HepG2 (cell line): ENCODE results near the gene SGF29. TPM values are rescaled to one million over a fixed set of nuclear protein-coding genes. Genes with fewer than 3 reads are reported as not detected.
A peak's percentile ranks its signal among the peaks of the same experiment; 100 is the strongest.

Experiments
- ATAC-seq: fragments of 200-7000 bp; cut with Tn5 transposase; 3 replicates; pipeline ENCODE4 v1.9.1; 2020; ENCODE audit warnings: mild to moderate bottlenecking, moderate library complexity
- BruUV-seq: library from RNA; stranded (reverse); fragments of 400-500 nt; replicated peaks from 2 replicates; lab custom pipeline; 2021; lab: Mats Ljungman, UMichigan
- CTCF ChIA-PET: fragments of 300-600 bp; formaldehyde crosslinking; extraction: SDS; loops from one replicate; lab custom pipeline; 2021; ENCODE audit warnings: low total read pairs, inconsistent platforms, low intra/inter-chr PET ratio; lab: Yijun Ruan, JAX
- POLR2A ChIA-PET: fragments of 350-600 bp; sonication (Branson Sonifier 250); formaldehyde crosslinking; loops from one replicate; lab custom pipeline; 2020; ENCODE audit warnings: antibody characterized with exemption, inconsistent platforms; lab: Yijun Ruan, JAX
- DNase-seq: peaks from one replicate; pipeline ENCODE4 v3.0.0-alpha.2; 2015; ENCODE audit warnings: low spot score
- FAIRE-seq: peaks from 3 replicates; lab custom pipeline; 2011; peaks lifted over from hg19 to GRCh38; lab: Jason Lieb, UNC
- H2AFZ ChIP-seq: one replicate; pipeline ENCODE4 v1.6.1; 2011; ENCODE audit warnings: low read length, inconsistent platforms
- H3K27ac ChIP-seq: fragments of 300-600 bp; 3 replicates; pipeline ENCODE4 v1.8.0; 2011; ENCODE audit warnings: mixed run types, mild to moderate bottlenecking, mixed read lengths, low read length, inconsistent platforms; ENCODE audit not compliant: insufficient read depth; ENCODE audit errors: extremely low read length
- H3K27me3 ChIP-seq, 2 experiments: fragments of 200-600 bp in 1 of 2; 2 replicates in 1 of 2; 3 replicates in 1 of 2; pipeline versions ENCODE4 v1.6.0 to v1.8.0; 2011; ENCODE audit warnings: low read length in 2 of 2, mild to moderate bottlenecking in 2 of 2, moderate library complexity in 2 of 2, inconsistent platforms in 1 of 2; ENCODE audit not compliant: insufficient read depth in 2 of 2, control insufficient read depth in 1 of 2
- H3K36me3 ChIP-seq, 2 experiments: fragments of 200-600 bp in 1 of 2; replicated peaks in 1 of 2; 2 replicates in 1 of 2; 3 replicates in 1 of 2; pipeline versions ENCODE4 v1.5.1 to v1.8.0; 2011; ENCODE audit warnings: low read length in 2 of 2, inconsistent platforms in 1 of 2; ENCODE audit not compliant: insufficient read depth in 2 of 2, control insufficient read depth in 1 of 2
- H3K4me1 ChIP-seq: 2 replicates; pipeline ENCODE4 v1.5.1; 2012; ENCODE audit warnings: low read length, inconsistent platforms; ENCODE audit not compliant: insufficient read depth
- H3K4me2 ChIP-seq: 2 replicates; pipeline ENCODE4 v1.6.0; 2011; ENCODE audit warnings: low read depth, low read length, inconsistent platforms
- H3K4me3 ChIP-seq, 3 experiments: fragments of 200-600 bp in 1 of 3; sonication (generic), shearing (Covaris generic) in 1 of 3; replicated peaks in 1 of 3; 2 replicates each; pipeline ENCODE4 v1.5.1; 2011 to 2016; ENCODE audit warnings: low read length in 3 of 3, inconsistent platforms in 2 of 3, low read depth in 2 of 3, mild to moderate bottlenecking in 2 of 3, control low read depth in 1 of 3, mixed read lengths in 1 of 3; ENCODE audit not compliant: insufficient read depth in 1 of 3
- H3K79me2 ChIP-seq: one replicate; pipeline ENCODE4 v1.6.1; 2011; ENCODE audit warnings: low read length, inconsistent platforms; ENCODE audit not compliant: insufficient read depth
- H3K9ac ChIP-seq: 2 replicates; pipeline ENCODE4 v1.6.0; 2011; ENCODE audit warnings: mild to moderate bottlenecking, low read depth, low read length, inconsistent platforms; ENCODE audit not compliant: insufficient read depth
- H3K9me3 ChIP-seq: 2 replicates; pipeline ENCODE4 v1.5.1; 2012; ENCODE audit warnings: mild to moderate bottlenecking, low read length
- H4K20me1 ChIP-seq: 2 replicates; pipeline ENCODE4 v1.6.0; 2011; ENCODE audit warnings: inconsistent platforms, mild to moderate bottlenecking, low read length, moderate library complexity; ENCODE audit not compliant: insufficient read depth
- AHR ChIP-seq: IDR thresholded peaks from 2 replicates; pipeline ENCODE4 v1.6.1; 2018; ENCODE audit warnings: missing genetic modification reagents, missing compliant biosample characterization
- CBX2 ChIP-seq, 2 experiments: fragments of 200-600 bp in 1 of 2; sonication (generic); formaldehyde crosslinking in 1 of 2; IDR thresholded peaks; 2 replicates each; pipeline versions ENCODE4 v1.7.0 to v1.8.1; 2018 to 2022; ENCODE audit warnings: low read depth in 2 of 2, low read length in 1 of 2, mild to moderate bottlenecking in 1 of 2, missing genetic modification reagents in 1 of 2
- FLYWCH1 ChIP-seq: sonication (generic); formaldehyde crosslinking; IDR thresholded peaks from 2 replicates; pipeline ENCODE4 v1.8.1; 2023; ENCODE audit warnings: mild to moderate bottlenecking, missing genetic modification reagents
- HMG20A ChIP-seq: IDR thresholded peaks from 2 replicates; pipeline ENCODE4 v1.6.1; 2016; ENCODE audit warnings: borderline replicate concordance
- MEIS2 ChIP-seq: sonication (generic); formaldehyde crosslinking; IDR thresholded peaks from 2 replicates; pipeline ENCODE4 v1.9.0; 2021; ENCODE audit warnings: mild to moderate bottlenecking, missing genetic modification reagents
- SIN3B ChIP-seq: fragments of 150-350 bp; IDR thresholded peaks from 2 replicates; pipeline ENCODE4 v1.6.1; 2014; ENCODE audit warnings: low read length
- TMF1 ChIP-seq: sonication (generic); formaldehyde crosslinking; IDR thresholded peaks from 2 replicates; pipeline ENCODE4 v1.8.1; 2022; ENCODE audit warnings: low read depth, missing genetic modification reagents
- ZFP36L2 ChIP-seq: sonication (generic); formaldehyde crosslinking; IDR thresholded peaks from 2 replicates; pipeline ENCODE4 v1.4.0; 2020; ENCODE audit warnings: missing genetic modification reagents
- ZMYM3 ChIP-seq: sonication (generic); formaldehyde crosslinking; IDR thresholded peaks from 2 replicates; pipeline ENCODE4 v1.5.1; 2020; ENCODE audit warnings: mild to moderate bottlenecking, missing genetic modification reagents
- ZNF121 ChIP-seq: sonication (generic); formaldehyde crosslinking; IDR thresholded peaks from 2 replicates; pipeline ENCODE4 v1.5.0; 2020; ENCODE audit warnings: mild to moderate bottlenecking, missing genetic modification reagents
- ZNF563 ChIP-seq: sonication (generic); formaldehyde crosslinking; IDR thresholded peaks from 2 replicates; pipeline ENCODE4 v1.8.0; 2022; ENCODE audit warnings: mild to moderate bottlenecking, moderate library complexity, missing genetic modification reagents
- ZNF607 ChIP-seq: sonication (generic); formaldehyde crosslinking; IDR thresholded peaks from 2 replicates; pipeline ENCODE4 v1.5.1; 2020; ENCODE audit warnings: missing genetic modification reagents, mild to moderate bottlenecking, borderline replicate concordance
- ZNF619 ChIP-seq: sonication (generic); formaldehyde crosslinking; IDR thresholded peaks from 2 replicates; pipeline ENCODE4 v1.4.0; 2020; ENCODE audit warnings: mild to moderate bottlenecking, missing genetic modification reagents
- ZNF879 ChIP-seq: sonication (generic); formaldehyde crosslinking; IDR thresholded peaks from 2 replicates; pipeline ENCODE4 v1.8.1; 2023; ENCODE audit warnings: missing genetic modification reagents
- WGBS: methylation state at CpG from one replicate; pipeline ENCODE4 v1.1.6; 2017; ENCODE audit warnings: low lambda C conversion rate; 5-methylcytosine and 5-hydroxymethylcytosine counted together
- in situ Hi-C: cut with HindIII; loops from 2 replicates; pipeline ENCODE4 v1.10.0; 2017; ENCODE audit warnings: low pct_unique_long_range_greater_than_20kb; ENCODE audit not compliant: extremely low pct_ligation_motif_present
- intact Hi-C: fragments of 100-400 bp; cut with micrococcal nuclease; formaldehyde crosslinking; loops from one replicate; pipeline ENCODE4 v1.10.0; 2022; ENCODE audit not compliant: unreplicated experiment
- polyA plus RNA-seq, 8 experiments: library from polyadenylated mRNA; depleted of rRNA in 3 of 8; stranded (reverse) in 7 of 8; unstranded in 1 of 8; fragments of >200 nt; fragmentation: Illumina TruSeq in 4 of 8; extraction: Trizol in 4 of 8; gene quantifications; 2 replicates each; pipeline versions ENCODE4 v1.2.1 to v1.2.3, GENCODE V29; 2011 to 2016; ENCODE audit warnings: low read depth in 4 of 8, missing spikeins in 1 of 8, mixed read lengths in 1 of 8; ENCODE audit not compliant: insufficient read depth in 1 of 8
- total RNA-seq, 5 experiments: library from RNA; depleted of rRNA; stranded (reverse); fragments of >200 nt; fragmentation: Illumina TruSeq; extraction: Trizol; gene quantifications; 2 replicates each; pipeline ENCODE4 v1.2.3, GENCODE V29; 2016; ENCODE audit warnings: low read depth in 1 of 5
- TF ChIP-seq, protein P1 (sequence below): sonication (generic); formaldehyde crosslinking; IDR thresholded peaks from 2 replicates; pipeline ENCODE4 v1.4.0; 2020; ENCODE audit warnings: mild to moderate bottlenecking, missing genetic modification reagents
- TF ChIP-seq, protein P2 (sequence below): sonication (generic); formaldehyde crosslinking; IDR thresholded peaks from 2 replicates; pipeline ENCODE4 v1.4.0; 2020; ENCODE audit warnings: missing genetic modification reagents, borderline replicate concordance
- TF ChIP-seq, protein P3 (sequence below): sonication (generic); formaldehyde crosslinking; IDR thresholded peaks from 2 replicates; pipeline ENCODE4 v1.4.0; 2020; ENCODE audit warnings: mild to moderate bottlenecking, low read depth, missing genetic modification reagents
- TF ChIP-seq, protein P4 (sequence below): sonication (generic); formaldehyde crosslinking; IDR thresholded peaks from 2 replicates; pipeline ENCODE4 v1.4.0; 2020; ENCODE audit warnings: mild to moderate bottlenecking, missing genetic modification reagents

SGF29 gene
- total and polyA plus RNA-seq, 2 of the 13 experiments (the other 11 are each of a cell fraction or from before 2014, with no cell fraction given) = 5.0 to 29.4 TPM

DNA sequence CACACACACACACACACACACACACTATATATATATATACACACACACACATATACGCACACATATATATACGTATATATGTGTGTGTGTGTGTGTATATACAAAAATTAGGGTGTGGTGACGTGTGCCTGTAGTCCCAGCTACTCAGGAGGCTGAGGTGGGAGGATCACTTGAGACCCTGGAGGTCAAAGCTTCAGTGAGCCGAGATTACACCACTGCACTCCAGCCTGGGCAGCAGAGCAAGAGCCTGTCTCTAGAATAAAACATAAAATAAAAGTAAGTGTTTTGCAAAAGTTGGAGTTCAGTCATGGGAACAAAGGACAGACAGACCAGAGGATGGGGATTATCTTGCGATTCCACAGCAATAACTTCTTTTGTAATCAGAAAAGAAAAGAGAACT, 25.7 kb upstream of the SGF29 start:
- no TSS peak for BruUV-seq
- Histone ChIP-seq H3K27ac (peak overlapping the region; percentile 80), H3K4me2 (peak overlapping the region; percentile 71), H3K27me3 (no peaks in the 10 kb centered on the region), H3K79me2 (no peaks in the 10 kb centered on the region), H3K36me3 (no peaks in the 10 kb centered on the region), H3K4me3 (no peak overlapping the region), H3K9ac (peak overlapping the region; percentile 63), H4K20me1 (no peaks in the 10 kb centered on the region), H2AFZ (no peak overlapping the region), H3K4me1 (peaks cover 83% of the 10 kb centered on the region), H3K9me3 (no peaks in the 10 kb centered on the region)
- no peak for FAIRE-seq
- in situ Hi-C loops (no loop called here), intact Hi-C loops (no loop called here)
- POLR2A ChIA-PET = interaction anchor here (1.5 to 3.0 kb wide), 2 partner anchors 11 to 36 kb away, joined by 4 to 23 read pairs; partner anchors contain the start of genes CLN3 and NUPR1
- no peak for DNase-seq
- CTCF ChIA-PET = no interaction called here
- ATAC-seq = no peak
- 53% methylated on average over 5 of the region's 5 CpGs for WGBS
- TF ChIP-seq SIN3B = no peak
- TF ChIP-seq ZNF619 (CRISPR knock-in tag) = no peak
- TF ChIP-seq AHR (CRISPR knock-in tag) = no peak
- peak; percentile 85 for TF ChIP-seq ZNF121 (CRISPR knock-in tag)
- no peak for TF ChIP-seq ZFP36L2
- TF ChIP-seq, protein P1, sequence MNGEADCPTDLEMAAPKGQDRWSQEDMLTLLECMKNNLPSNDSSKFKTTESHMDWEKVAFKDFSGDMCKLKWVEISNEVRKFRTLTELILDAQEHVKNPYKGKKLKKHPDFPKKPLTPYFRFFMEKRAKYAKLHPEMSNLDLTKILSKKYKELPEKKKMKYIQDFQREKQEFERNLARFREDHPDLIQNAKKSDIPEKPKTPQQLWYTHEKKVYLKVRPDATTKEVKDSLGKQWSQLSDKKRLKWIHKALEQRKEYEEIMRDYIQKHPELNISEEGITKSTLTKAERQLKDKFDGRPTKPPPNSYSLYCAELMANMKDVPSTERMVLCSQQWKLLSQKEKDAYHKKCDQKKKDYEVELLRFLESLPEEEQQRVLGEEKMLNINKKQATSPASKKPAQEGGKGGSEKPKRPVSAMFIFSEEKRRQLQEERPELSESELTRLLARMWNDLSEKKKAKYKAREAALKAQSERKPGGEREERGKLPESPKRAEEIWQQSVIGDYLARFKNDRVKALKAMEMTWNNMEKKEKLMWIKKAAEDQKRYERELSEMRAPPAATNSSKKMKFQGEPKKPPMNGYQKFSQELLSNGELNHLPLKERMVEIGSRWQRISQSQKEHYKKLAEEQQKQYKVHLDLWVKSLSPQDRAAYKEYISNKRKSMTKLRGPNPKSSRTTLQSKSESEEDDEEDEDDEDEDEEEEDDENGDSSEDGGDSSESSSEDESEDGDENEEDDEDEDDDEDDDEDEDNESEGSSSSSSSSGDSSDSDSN = peak; percentile 30; the same call in 1 of the 2 replicates
- no peak for TF ChIP-seq ZNF563 (CRISPR knock-in tag)
- no peak for TF ChIP-seq FLYWCH1 (CRISPR knock-in tag)
- TF ChIP-seq, protein P2, sequence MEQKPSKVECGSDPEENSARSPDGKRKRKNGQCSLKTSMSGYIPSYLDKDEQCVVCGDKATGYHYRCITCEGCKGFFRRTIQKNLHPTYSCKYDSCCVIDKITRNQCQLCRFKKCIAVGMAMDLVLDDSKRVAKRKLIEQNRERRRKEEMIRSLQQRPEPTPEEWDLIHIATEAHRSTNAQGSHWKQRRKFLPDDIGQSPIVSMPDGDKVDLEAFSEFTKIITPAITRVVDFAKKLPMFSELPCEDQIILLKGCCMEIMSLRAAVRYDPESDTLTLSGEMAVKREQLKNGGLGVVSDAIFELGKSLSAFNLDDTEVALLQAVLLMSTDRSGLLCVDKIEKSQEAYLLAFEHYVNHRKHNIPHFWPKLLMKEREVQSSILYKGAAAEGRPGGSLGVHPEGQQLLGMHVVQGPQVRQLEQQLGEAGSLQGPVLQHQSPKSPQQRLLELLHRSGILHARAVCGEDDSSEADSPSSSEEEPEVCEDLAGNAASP (CRISPR knock-in tag) = no peak
- no peak for TF ChIP-seq TMF1 (CRISPR knock-in tag)
- TF ChIP-seq, protein P3, sequence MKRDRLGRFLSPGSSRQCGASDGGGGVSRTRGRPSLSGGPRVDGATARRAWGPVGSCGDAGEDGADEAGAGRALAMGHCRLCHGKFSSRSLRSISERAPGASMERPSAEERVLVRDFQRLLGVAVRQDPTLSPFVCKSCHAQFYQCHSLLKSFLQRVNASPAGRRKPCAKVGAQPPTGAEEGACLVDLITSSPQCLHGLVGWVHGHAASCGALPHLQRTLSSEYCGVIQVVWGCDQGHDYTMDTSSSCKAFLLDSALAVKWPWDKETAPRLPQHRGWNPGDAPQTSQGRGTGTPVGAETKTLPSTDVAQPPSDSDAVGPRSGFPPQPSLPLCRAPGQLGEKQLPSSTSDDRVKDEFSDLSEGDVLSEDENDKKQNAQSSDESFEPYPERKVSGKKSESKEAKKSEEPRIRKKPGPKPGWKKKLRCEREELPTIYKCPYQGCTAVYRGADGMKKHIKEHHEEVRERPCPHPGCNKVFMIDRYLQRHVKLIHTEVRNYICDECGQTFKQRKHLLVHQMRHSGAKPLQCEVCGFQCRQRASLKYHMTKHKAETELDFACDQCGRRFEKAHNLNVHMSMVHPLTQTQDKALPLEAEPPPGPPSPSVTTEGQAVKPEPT (CRISPR knock-in tag) = no peak
- no peak for TF ChIP-seq HMG20A (CRISPR knock-in tag)
- TF ChIP-seq CBX2 (IDR thresholded peaks at IDR 0.05; ENCODE audit: low read depth, low read length) = no peak
- TF ChIP-seq CBX2 (CRISPR knock-in tag; IDR thresholded peaks at IDR 0.05; ENCODE audit: low read depth) = no peak
- no peak for TF ChIP-seq ZNF879 (CRISPR knock-in tag)
- peak; percentile 26; the same call in 1 of the 2 replicates for TF ChIP-seq ZMYM3 (CRISPR knock-in tag)
- no peak for TF ChIP-seq MEIS2 (CRISPR knock-in tag)
- TF ChIP-seq, protein P4, sequence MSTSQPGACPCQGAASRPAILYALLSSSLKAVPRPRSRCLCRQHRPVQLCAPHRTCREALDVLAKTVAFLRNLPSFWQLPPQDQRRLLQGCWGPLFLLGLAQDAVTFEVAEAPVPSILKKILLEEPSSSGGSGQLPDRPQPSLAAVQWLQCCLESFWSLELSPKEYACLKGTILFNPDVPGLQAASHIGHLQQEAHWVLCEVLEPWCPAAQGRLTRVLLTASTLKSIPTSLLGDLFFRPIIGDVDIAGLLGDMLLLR = no peak
- TF ChIP-seq ZNF607 (CRISPR knock-in tag) = peak; percentile 49; the same call in 1 of the 2 replicates
